Nephron progenitor cell (in vitro differentiated cells): ENCODE measurements around the gene ENG.

Source experiments
- DNase-seq: peaks from one replicate; pipeline ENCODE4 v3.0.0; 2021
- H3K27ac Mint-ChIP-seq: 2 replicates; pipeline ENCODE4 v1.8.0; 2021; ENCODE audit warnings: mild to moderate bottlenecking, moderate library complexity, mixed read lengths
- H3K27me3 Mint-ChIP-seq: 2 replicates; pipeline ENCODE4 v1.8.0; 2021; ENCODE audit warnings: mild to moderate bottlenecking, low read depth, mixed read lengths; ENCODE audit not compliant: poor library complexity
- H3K36me3 Mint-ChIP-seq: 2 replicates; pipeline ENCODE4 v1.8.0; 2021; ENCODE audit warnings: low read depth, mixed read lengths
- H3K4me1 Mint-ChIP-seq: 2 replicates; pipeline ENCODE4 v1.8.0; 2021; ENCODE audit warnings: mixed read lengths
- H3K4me3 Mint-ChIP-seq: 2 replicates; pipeline ENCODE4 v1.8.0; 2021; ENCODE audit warnings: mild to moderate bottlenecking, moderate library complexity, mixed read lengths
- H3K9me3 Mint-ChIP-seq: 2 replicates; pipeline ENCODE4 v1.8.0; 2021; ENCODE audit warnings: mild to moderate bottlenecking, moderate library complexity, mixed read lengths
- CTCF ChIP-seq: fragments of 200-600 bp; sonication (generic); IDR thresholded peaks from 2 replicates; pipeline ENCODE4 v1.5.0; 2021; ENCODE audit warnings: antibody characterized with exemption

Gene ENG

GRCh38 chr9:127769929-127770582, 84.4 kb downstream of the ENG start:
- Mint-ChIP-seq H3K4me1 (peaks cover 46% of the 10 kb centered on the region), H3K9me3 (no peaks in the 10 kb centered on the region), H3K36me3 (no peaks in the 10 kb centered on the region), H3K4me3 (peak overlapping the region; percentile 82), H3K27me3 (peaks cover 11% of the 10 kb centered on the region), H3K27ac (peak overlapping the region; percentile 64)
- TF ChIP-seq CTCF: no peak
- DNase-seq: no peak

DNA sequence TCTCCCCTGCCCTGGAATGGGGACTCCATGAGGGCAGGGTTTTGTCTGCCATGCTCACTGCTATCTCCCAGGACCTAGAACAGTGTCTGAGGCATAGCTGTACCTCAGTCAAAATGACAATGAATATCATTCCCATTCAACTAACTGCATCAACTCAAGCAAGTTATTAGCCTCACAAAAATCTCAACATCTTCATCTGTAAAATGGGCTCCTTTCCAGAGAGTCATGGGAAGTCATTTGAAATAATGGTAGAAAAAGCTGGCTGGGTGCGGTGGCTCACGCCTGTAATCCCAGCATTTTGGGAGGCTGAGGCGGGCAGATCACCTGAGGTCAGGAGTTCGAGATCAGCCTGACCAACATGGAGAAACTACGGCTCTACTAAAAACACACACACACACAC, 85.4 kb downstream of the ENG start:
- H3K4me3 Mint-ChIP-seq: no peak overlapping the region
- peak overlapping the region; percentile 90 for H3K27ac Mint-ChIP-seq
- TF ChIP-seq CTCF: no peak
- peaks cover 54% of the 10 kb centered on the region for H3K4me1 Mint-ChIP-seq
- peaks cover 14% of the 10 kb centered on the region for H3K27me3 Mint-ChIP-seq
- H3K9me3 Mint-ChIP-seq: no peaks in the 10 kb centered on the region
- DNase-seq: no peak
- H3K36me3 Mint-ChIP-seq: no peaks in the 10 kb centered on the region

DNA sequence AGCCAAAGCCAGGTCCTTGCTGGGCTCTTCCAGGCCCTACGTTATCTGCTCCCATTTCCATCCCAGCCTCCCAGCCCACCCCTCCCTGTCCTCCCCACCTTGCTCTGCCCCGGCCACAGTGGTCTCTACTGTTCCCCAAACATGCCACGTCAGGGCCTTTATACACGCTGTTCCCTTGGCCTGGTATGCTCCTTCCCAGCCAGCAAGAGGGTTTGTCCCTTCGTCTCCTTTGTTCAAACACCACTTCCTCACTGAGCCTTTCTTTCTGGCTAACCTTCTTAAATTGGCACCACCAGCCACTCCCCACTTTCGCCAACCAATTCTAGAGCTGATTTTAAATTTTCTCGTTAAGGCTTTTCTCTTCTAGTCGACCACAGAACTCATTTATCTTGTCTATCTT, 85.8 kb downstream of the ENG start:
- H3K27me3 Mint-ChIP-seq: peaks cover 17% of the 10 kb centered on the region
- peaks cover 58% of the 10 kb centered on the region for H3K4me1 Mint-ChIP-seq
- no peak for DNase-seq
- peak overlapping the region; percentile 7 for H3K4me3 Mint-ChIP-seq
- no peak for TF ChIP-seq CTCF
- H3K27ac Mint-ChIP-seq: peak overlapping the region; percentile 90
- no peaks in the 10 kb centered on the region for H3K36me3 Mint-ChIP-seq
- H3K9me3 Mint-ChIP-seq: no peaks in the 10 kb centered on the region

GRCh38 chr9:127767909-127768331, 86.5 kb downstream of the ENG start:
- peaks cover 66% of the 10 kb centered on the region for H3K4me1 Mint-ChIP-seq

GRCh38 chr9:127767410-127767809, 87.0 kb downstream of the ENG start:
- H3K9me3 Mint-ChIP-seq: no peaks in the 10 kb centered on the region
- peaks cover 71% of the 10 kb centered on the region for H3K4me1 Mint-ChIP-seq
- no peak for DNase-seq
- peaks cover 16% of the 10 kb centered on the region for H3K27me3 Mint-ChIP-seq
- H3K27ac Mint-ChIP-seq: peak overlapping the region; percentile 72
- H3K4me3 Mint-ChIP-seq: no peak overlapping the region
- no peak for TF ChIP-seq CTCF
- no peaks in the 10 kb centered on the region for H3K36me3 Mint-ChIP-seq

More at GRCh38 chr9:127767909-127768331, 86.5 kb downstream of the ENG start:
- H3K27ac Mint-ChIP-seq: peak overlapping the region; percentile 90
- DNase-seq: peak; percentile 73
- no peak for TF ChIP-seq CTCF
- no peaks in the 10 kb centered on the region for H3K9me3 Mint-ChIP-seq
- H3K36me3 Mint-ChIP-seq: no peaks in the 10 kb centered on the region
- peaks cover 15% of the 10 kb centered on the region for H3K27me3 Mint-ChIP-seq
- peak overlapping the region; percentile 18 for H3K4me3 Mint-ChIP-seq

- no peak for TF ChIP-seq CTCF
- Mint-ChIP-seq H3K9me3 (no peaks in the 10 kb centered on the region), H3K4me1 (peaks cover 78% of the 10 kb centered on the region), H3K27ac (peak overlapping the region; percentile 58), H3K27me3 (peaks cover 19% of the 10 kb centered on the region), H3K4me3 (no peak overlapping the region), H3K36me3 (no peaks in the 10 kb centered on the region)
- no peak for DNase-seq
These were observed 89.0 kb downstream of the ENG start for GRCh38 chr9:127765418-127765817.
